Caco-2 (cell line): ENCODE results near the gene SENP1. TPM values are rescaled to one million over a fixed set of nuclear protein-coding genes. Genes with fewer than 3 reads are reported as not detected.
A peak's percentile ranks its signal among the peaks of the same experiment; 100 is the strongest.

Source experiments
- BruUV-seq: library from RNA; stranded (reverse); fragments of 400-500 nt; replicated peaks from 2 replicates; lab custom pipeline; 2021; lab: Mats Ljungman, UMichigan
- CTCF ChIA-PET: fragments of 300-600 bp; sonication (Branson Sonifier 250); formaldehyde crosslinking; loops from one replicate; lab custom pipeline; 2022; ENCODE audit warnings: antibody characterized with exemption; lab: Charles Lee
- POLR2A ChIA-PET: fragments of 300-600 bp; sonication (Branson Sonifier 250); formaldehyde crosslinking; loops from one replicate; lab custom pipeline; 2022; ENCODE audit warnings: antibody characterized with exemption; lab: Charles Lee
- DNase-seq, 2 experiments: peaks; one replicate each; pipeline versions ENCODE4 v3.0.0 to v3.0.0-alpha.2; 2020 to 2022
- H3K27me3 ChIP-seq: replicated peaks from 2 replicates; pipeline ENCODE4 v1.6.0; 2011; ENCODE audit warnings: low read length; ENCODE audit not compliant: control insufficient read depth, insufficient read depth
- H3K36me3 ChIP-seq: 2 replicates; pipeline ENCODE4 v1.5.1; 2011; ENCODE audit warnings: low read length; ENCODE audit not compliant: control insufficient read depth, insufficient read depth
- H3K4me1 ChIP-seq: fragments of 250-450 bp; sonication (Bioruptor Pico); 2 replicates; pipeline ENCODE4 v1.5.1; 2020; ENCODE audit warnings: mild to moderate bottlenecking
- H3K4me3 ChIP-seq: 2 replicates; pipeline ENCODE4 v1.5.1; 2011; ENCODE audit warnings: low read depth, mild to moderate bottlenecking, control low read depth, low read length
- H3K9me3 ChIP-seq: fragments of 250-450 bp; sonication (Bioruptor Pico); 2 replicates; pipeline ENCODE4 v1.5.1; 2020; ENCODE audit warnings: mild to moderate bottlenecking, moderate library complexity
- H3K27ac Mint-ChIP-seq: one replicate; pipeline ENCODE4 v1.8.0; 2022; ENCODE audit warnings: mixed read lengths; ENCODE audit not compliant: unreplicated experiment
- H3K27me3 Mint-ChIP-seq: one replicate; pipeline ENCODE4 v1.8.0; 2022; ENCODE audit warnings: mixed read lengths; ENCODE audit not compliant: insufficient read depth, unreplicated experiment
- H3K36me3 Mint-ChIP-seq: one replicate; pipeline ENCODE4 v1.8.0; 2022; ENCODE audit warnings: mild to moderate bottlenecking, mixed read lengths; ENCODE audit not compliant: insufficient read depth, unreplicated experiment
- H3K4me1 Mint-ChIP-seq: one replicate; pipeline ENCODE4 v1.8.0; 2022; ENCODE audit warnings: low read depth, mixed read lengths; ENCODE audit not compliant: unreplicated experiment
- H3K4me3 Mint-ChIP-seq: one replicate; pipeline ENCODE4 v1.8.0; 2022; ENCODE audit warnings: mild to moderate bottlenecking, moderate library complexity, mixed read lengths; ENCODE audit not compliant: unreplicated experiment
- H3K9me3 Mint-ChIP-seq: one replicate; pipeline ENCODE4 v1.8.0; 2022; ENCODE audit warnings: mixed read lengths; ENCODE audit not compliant: unreplicated experiment
- CTCF ChIP-seq, 2 experiments: fragments of 200-600 bp in 1 of 2; IDR thresholded peaks; 1 replicate in 1 of 2; 2 replicates in 1 of 2; pipeline versions ENCODE4 v1.5.1 to v1.8.0; 2011 to 2022; ENCODE audit warnings: antibody characterized with exemption in 1 of 2, control low read depth in 1 of 2, inconsistent platforms in 1 of 2, low read depth in 1 of 2, low read length in 1 of 2, mild to moderate bottlenecking in 1 of 2, moderate library complexity in 1 of 2; ENCODE audit not compliant: insufficient read depth in 1 of 2, severe bottlenecking in 1 of 2, unreplicated experiment in 1 of 2
- intact Hi-C: fragments of 100-400 bp; cut with micrococcal nuclease; formaldehyde crosslinking; loops from one replicate; pipeline ENCODE4 v1.10.0; 2022; ENCODE audit not compliant: unreplicated experiment
- total RNA-seq: library from RNA; stranded (reverse); gene quantifications from 2 replicates; pipeline ENCODE4 v1.2.3, GENCODE V29; 2022

Gene SENP1
- total RNA-seq, 1 experiment from 2014 or later = 40.4 TPM

- no peaks in the 10 kb centered on the region for H3K27me3 Mint-ChIP-seq
- no peak for DNase-seq
- Histone ChIP-seq H3K9me3 (no peaks in the 10 kb centered on the region), H3K4me3 (no peak overlapping the region), H3K4me1 (no peaks in the 10 kb centered on the region), H3K27me3 (no peaks in the 10 kb centered on the region), H3K36me3 (peaks cover 2% of the 10 kb centered on the region)
- H3K4me1 Mint-ChIP-seq = no peaks in the 10 kb centered on the region
- ChIA-PET POLR2A (interaction anchor here (0.5 kb wide), 1 partner anchor 73 kb away, joined by 3 read pairs; the partner anchor contains the start of gene ASB8), CTCF (interaction anchor here (0.6 to 1.6 kb wide), 9 partner anchors 15 to 534 kb away, joined by 3 to 7 read pairs (median 4); partner anchors contain the start of genes ASB8, PFKM, SENP1 and VDR)
- no peak overlapping the region for H3K27ac Mint-ChIP-seq
- no peaks in the 10 kb centered on the region for H3K9me3 Mint-ChIP-seq
- intact Hi-C loops = loop anchor here (1.0 kb wide), 1 partner anchor 81 kb away; no protein-coding TSS in a partner anchor
- no TSS peak for BruUV-seq
- peaks cover 66% of the 10 kb centered on the region for H3K36me3 Mint-ChIP-seq
- TF ChIP-seq CTCF (IDR thresholded peaks at IDR 0.05; ENCODE audit: insufficient read depth in 1 of 2, low read depth in 1 of 2, low read length in 1 of 2, severe bottlenecking in 1 of 2, unreplicated experiment in 1 of 2) = peak; percentile 12 to 44
- H3K4me3 Mint-ChIP-seq = no peak overlapping the region
Observed at GRCh38 chr12:48084066-48084465, 21.8 kb downstream of the SENP1 start.

GRCh38 chr12:48080821-48081220, 25.1 kb downstream of the SENP1 start:
- Histone ChIP-seq H3K27me3 (no peaks in the 10 kb centered on the region), H3K4me1 (no peaks in the 10 kb centered on the region), H3K4me3 (no peak overlapping the region), H3K9me3 (peaks cover 5% of the 10 kb centered on the region; the same call in 1 of the 2 replicates), H3K36me3 (peaks cover 2% of the 10 kb centered on the region)
- intact Hi-C loops = no loop called here
- Mint-ChIP-seq H3K27ac (no peak overlapping the region), H3K9me3 (no peaks in the 10 kb centered on the region), H3K4me1 (no peaks in the 10 kb centered on the region), H3K4me3 (no peak overlapping the region), H3K36me3 (peaks cover 58% of the 10 kb centered on the region), H3K27me3 (no peaks in the 10 kb centered on the region)
- ChIA-PET CTCF (interaction anchor here (0.6 kb wide), 1 partner anchor 25 kb away, joined by 4 read pairs; the partner anchor contains the start of gene SENP1), POLR2A (no interaction called here)
- no TSS peak for BruUV-seq
- no peak for TF ChIP-seq CTCF (IDR thresholded peaks at IDR 0.05; ENCODE audit: insufficient read depth in 1 of 2, low read depth in 1 of 2, low read length in 1 of 2, severe bottlenecking in 1 of 2, unreplicated experiment in 1 of 2)
- no peak for DNase-seq

GRCh38 chr12:48080285-48080684, 25.6 kb downstream of the SENP1 start:
- peaks cover 2% of the 10 kb centered on the region for H3K36me3 ChIP-seq
- no TSS peak for BruUV-seq

More at GRCh38 chr12:48080285-48080684, 25.6 kb downstream of the SENP1 start:
- Histone ChIP-seq H3K9me3 (peaks cover 5% of the 10 kb centered on the region; the same call in 1 of the 2 replicates), H3K4me1 (no peaks in the 10 kb centered on the region), H3K27me3 (no peaks in the 10 kb centered on the region), H3K4me3 (no peak overlapping the region)
- H3K36me3 Mint-ChIP-seq = peaks cover 53% of the 10 kb centered on the region
- no peak overlapping the region for H3K4me3 Mint-ChIP-seq
- DNase-seq = no peak
- no peaks in the 10 kb centered on the region for H3K4me1 Mint-ChIP-seq
- TF ChIP-seq CTCF (IDR thresholded peaks at IDR 0.05; ENCODE audit: insufficient read depth in 1 of 2, low read depth in 1 of 2, low read length in 1 of 2, severe bottlenecking in 1 of 2, unreplicated experiment in 1 of 2) = no peak
- no peaks in the 10 kb centered on the region for H3K27me3 Mint-ChIP-seq
- POLR2A ChIA-PET = no interaction called here
- intact Hi-C loops = no loop called here
- CTCF ChIA-PET = no interaction called here
- no peak overlapping the region for H3K27ac Mint-ChIP-seq
- no peaks in the 10 kb centered on the region for H3K9me3 Mint-ChIP-seq
